IPS-11a (cell line): ENCODE results near the gene FMO4.
"Not testable (repeated sequence)": the region's sequence is repeated elsewhere in the genome, so short reads cannot be mapped to it uniquely, and the experiment has no call there.

Experiments used
- H3K4me3 ChIP-seq: one replicate; pipeline ENCODE4 v1.5.1; 2013; ENCODE audit warnings: low read depth, low read length, control low read depth

Gene FMO4

GRCh38 chr1:171329251-171329650 is 15.3 kb downstream of the FMO4 start:
- no peak overlapping the region for H3K4me3 ChIP-seq

- no peak overlapping the region for H3K4me3 ChIP-seq
Observed at GRCh38 chr1:171334024-171334640, 20.1 kb downstream of the FMO4 start.

GRCh38 chr1:171335964-171336363 is 22.0 kb downstream of the FMO4 start:
- no peak overlapping the region for H3K4me3 ChIP-seq

- H3K4me3 ChIP-seq: not testable (repeated sequence)
Observed at GRCh38 chr1:171339345-171339744, 25.4 kb downstream of the FMO4 start.

GRCh38 chr1:171343727-171344472 is 29.9 kb downstream of the FMO4 start:
- no peak overlapping the region for H3K4me3 ChIP-seq

GRCh38 chr1:171344473-171344820 is 30.5 kb downstream of the FMO4 start:
- no peak overlapping the region for H3K4me3 ChIP-seq

- no peak overlapping the region for H3K4me3 ChIP-seq
Observed at GRCh38 chr1:171345536-171345935, 31.6 kb downstream of the FMO4 start.

- no peak overlapping the region for H3K4me3 ChIP-seq
Observed at GRCh38 chr1:171346881-171347280, 32.9 kb downstream of the FMO4 start.

- no peak overlapping the region for H3K4me3 ChIP-seq
Observed at GRCh38 chr1:171350594-171350993, 36.6 kb downstream of the FMO4 start.

GRCh38 chr1:171351961-171352360 is 38.0 kb downstream of the FMO4 start:
- no peak overlapping the region for H3K4me3 ChIP-seq

- H3K4me3 ChIP-seq: no peak overlapping the region
Observed at GRCh38 chr1:171352554-171352953, 38.6 kb downstream of the FMO4 start.

- no peak overlapping the region for H3K4me3 ChIP-seq
Observed at GRCh38 chr1:171355727-171356126, 41.7 kb downstream of the FMO4 start.

- no peak overlapping the region for H3K4me3 ChIP-seq
Observed at GRCh38 chr1:171357179-171357578, 43.2 kb downstream of the FMO4 start.

- H3K4me3 ChIP-seq: not testable (repeated sequence)
Observed at GRCh38 chr1:171359355-171359648, 45.3 kb downstream of the FMO4 start.

- H3K4me3 ChIP-seq: not testable (repeated sequence)
Observed at GRCh38 chr1:171359731-171360527, 45.9 kb downstream of the FMO4 start.

- no peak overlapping the region for H3K4me3 ChIP-seq
Observed at GRCh38 chr1:171366085-171366484, 52.1 kb downstream of the FMO4 start.

- H3K4me3 ChIP-seq: no peak overlapping the region
Observed at GRCh38 chr1:171366816-171367215, 52.8 kb downstream of the FMO4 start.

GRCh38 chr1:171367436-171367835 is 53.5 kb downstream of the FMO4 start:
- H3K4me3 ChIP-seq: no peak overlapping the region

- no peak overlapping the region for H3K4me3 ChIP-seq
Observed at GRCh38 chr1:171372418-171373084, 58.6 kb downstream of the FMO4 start.

GRCh38 chr1:171373357-171374122 is 59.6 kb downstream of the FMO4 start:
- H3K4me3 ChIP-seq: not testable (repeated sequence)

- no peak overlapping the region for H3K4me3 ChIP-seq
Observed at GRCh38 chr1:171379846-171380245, 65.9 kb downstream of the FMO4 start.
